ENCODE data around the gene HDDC3. TPM values are rescaled to one million over a fixed set of nuclear protein-coding genes. Genes with fewer than 3 reads are reported as not detected.
"Not testable (repeated sequence)": the region's sequence is repeated elsewhere in the genome, so short reads cannot be mapped to it uniquely, and the experiment has no call there.

The HDDC3 gene
- total RNA-seq, 2 experiments from 2014 or later, result 31.8 to 38.6 TPM

- no peak overlapping the region for H3K4me2 ChIP-seq (ENCODE audit: low read length)
- no peaks in the 10 kb centered on the region for H3K9me3 ChIP-seq (ENCODE audit: low read length)
- H3K79me2 ChIP-seq (ENCODE audit: insufficient read depth, low read depth, low read length), result peaks cover 7% of the 10 kb centered on the region; the same call in 1 of the 2 replicates
- no peak overlapping the region for H3K4me3 ChIP-seq (ENCODE audit: low read depth, low read length, poor library complexity, severe bottlenecking)
- no peaks in the 10 kb centered on the region for H3K9me2 ChIP-seq (ENCODE audit: insufficient read depth, low read length)
- no peak for TF ChIP-seq EZH2phosphoT487 (IDR thresholded peaks at IDR 0.05; ENCODE audit: borderline replicate concordance, low read depth, low read length)
- TF ChIP-seq, protein P1, sequence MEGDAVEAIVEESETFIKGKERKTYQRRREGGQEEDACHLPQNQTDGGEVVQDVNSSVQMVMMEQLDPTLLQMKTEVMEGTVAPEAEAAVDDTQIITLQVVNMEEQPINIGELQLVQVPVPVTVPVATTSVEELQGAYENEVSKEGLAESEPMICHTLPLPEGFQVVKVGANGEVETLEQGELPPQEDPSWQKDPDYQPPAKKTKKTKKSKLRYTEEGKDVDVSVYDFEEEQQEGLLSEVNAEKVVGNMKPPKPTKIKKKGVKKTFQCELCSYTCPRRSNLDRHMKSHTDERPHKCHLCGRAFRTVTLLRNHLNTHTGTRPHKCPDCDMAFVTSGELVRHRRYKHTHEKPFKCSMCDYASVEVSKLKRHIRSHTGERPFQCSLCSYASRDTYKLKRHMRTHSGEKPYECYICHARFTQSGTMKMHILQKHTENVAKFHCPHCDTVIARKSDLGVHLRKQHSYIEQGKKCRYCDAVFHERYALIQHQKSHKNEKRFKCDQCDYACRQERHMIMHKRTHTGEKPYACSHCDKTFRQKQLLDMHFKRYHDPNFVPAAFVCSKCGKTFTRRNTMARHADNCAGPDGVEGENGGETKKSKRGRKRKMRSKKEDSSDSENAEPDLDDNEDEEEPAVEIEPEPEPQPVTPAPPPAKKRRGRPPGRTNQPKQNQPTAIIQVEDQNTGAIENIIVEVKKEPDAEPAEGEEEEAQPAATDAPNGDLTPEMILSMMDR (conservative IDR thresholded peaks at IDR 0.05; ENCODE audit: low read length), result no peak
- no peak overlapping the region for H3K27ac ChIP-seq (ENCODE audit: low read depth, low read length, poor library complexity, severe bottlenecking)
- ChIA-PET POLR2A (no interaction called here), CTCF (ENCODE audit: unreplicated experiment) (no interaction called here)
- no peaks in the 10 kb centered on the region for H4K20me1 ChIP-seq (ENCODE audit: insufficient read depth, low read length)
- no TSS peak for BruUV-seq (replicated peaks)
- intact Hi-C loops (cut with micrococcal nuclease; ENCODE audit: unreplicated experiment), result no loop called here
- peaks cover 14% of the 10 kb centered on the region for H3K4me1 ChIP-seq (ENCODE audit: insufficient read depth, low read length, poor library complexity, severe bottlenecking)
- H3K36me3 ChIP-seq (ENCODE audit: insufficient read depth, low read length), result no peaks in the 10 kb centered on the region
- H2AFZ ChIP-seq (ENCODE audit: low read length), result no peak overlapping the region
- DNase-seq (ENCODE audit: low spot score), result no peak
Measured at GRCh38 chr15:90924375-90924774, 8.0 kb downstream of the HDDC3 start.

DNA sequence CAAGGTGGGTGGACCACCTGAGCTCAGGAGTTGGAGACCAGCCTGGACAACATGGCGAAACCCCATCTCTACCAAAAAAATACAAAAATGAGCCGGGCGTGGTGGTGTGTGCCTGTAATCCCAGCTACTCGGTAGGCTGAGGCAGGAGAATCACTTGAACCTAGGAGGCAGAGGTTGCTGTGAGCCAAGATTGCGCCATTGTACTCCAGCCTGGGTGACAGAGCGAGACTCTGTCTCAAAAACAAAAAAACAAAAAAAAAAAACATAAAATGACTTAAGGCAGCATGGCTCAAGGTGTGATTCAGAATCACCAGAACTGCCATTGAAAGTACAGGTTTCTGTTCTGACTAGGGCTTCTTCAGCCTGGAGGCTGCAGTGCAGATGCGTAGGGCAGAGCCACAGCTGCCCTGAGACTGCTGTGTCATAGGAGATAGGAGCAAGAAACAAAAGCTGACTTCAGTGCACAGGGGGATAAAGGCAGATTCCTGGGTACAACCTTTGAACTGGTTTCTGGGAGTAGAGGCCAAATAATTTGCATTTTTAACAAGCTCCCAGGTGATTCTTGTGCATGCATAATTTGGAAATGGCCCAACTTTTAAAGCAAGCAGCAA, 9.5 kb downstream of the HDDC3 start:
- H3K4me2 ChIP-seq (ENCODE audit: low read length); H3K79me2 ChIP-seq (ENCODE audit: insufficient read depth, low read depth, low read length); intact Hi-C loops (cut with micrococcal nuclease; ENCODE audit: unreplicated experiment); DNase-seq (ENCODE audit: low spot score); BruUV-seq (replicated peaks); H3K4me1 ChIP-seq (ENCODE audit: insufficient read depth, low read length, poor library complexity, severe bottlenecking); H3K9me3 ChIP-seq (ENCODE audit: low read length); H3K36me3 ChIP-seq (ENCODE audit: insufficient read depth, low read length); H2AFZ ChIP-seq (ENCODE audit: low read length); H3K9me2 ChIP-seq (ENCODE audit: insufficient read depth, low read length); CTCF ChIA-PET (ENCODE audit: unreplicated experiment); H3K27ac ChIP-seq (ENCODE audit: low read depth, low read length, poor library complexity, severe bottlenecking); H3K4me3 ChIP-seq (ENCODE audit: low read depth, low read length, poor library complexity, severe bottlenecking); H4K20me1 ChIP-seq (ENCODE audit: insufficient read depth, low read length): not testable (repeated sequence)
- POLR2A ChIA-PET, result interaction anchor here (0.6 to 1.4 kb wide), 3 partner anchors 10 to 153 kb away, joined by 3 to 7 read pairs (median 3); partner anchors contain the start of gene HDDC3

DNA sequence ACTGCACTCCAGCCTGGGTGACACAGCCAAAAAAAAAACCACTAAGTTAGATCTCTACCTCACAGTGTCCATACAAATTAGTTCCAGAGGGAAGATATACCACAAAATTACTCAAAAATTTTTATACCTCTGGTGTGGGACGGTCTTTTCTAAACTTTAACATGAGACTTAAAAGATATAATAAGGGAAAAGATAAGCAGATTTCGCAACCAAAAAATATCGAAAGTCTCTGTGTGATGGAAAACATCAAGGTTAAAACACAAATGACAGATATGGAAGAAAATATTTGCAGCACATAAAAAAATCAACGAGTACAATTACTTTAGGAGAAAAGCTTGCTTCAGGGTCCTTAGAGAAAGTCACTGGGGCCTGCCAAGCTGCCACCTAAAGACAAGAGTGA, 10.5 kb downstream of the HDDC3 start:
- Histone ChIP-seq H3K9me3 (ENCODE audit: low read length) (no peaks in the 10 kb centered on the region), H4K20me1 (ENCODE audit: insufficient read depth, low read length) (no peaks in the 10 kb centered on the region), H3K27ac (ENCODE audit: low read depth, low read length, poor library complexity, severe bottlenecking) (no peak overlapping the region), H3K36me3 (ENCODE audit: insufficient read depth, low read length) (no peaks in the 10 kb centered on the region), H3K4me1 (ENCODE audit: insufficient read depth, low read length, poor library complexity, severe bottlenecking) (peaks cover under 1% of the 10 kb centered on the region), H3K79me2 (ENCODE audit: insufficient read depth, low read depth, low read length) (no peaks in the 10 kb centered on the region), H3K4me2 (ENCODE audit: low read length) (no peak overlapping the region), H2AFZ (ENCODE audit: low read length) (no peak overlapping the region), H3K9me2 (ENCODE audit: insufficient read depth, low read length) (no peaks in the 10 kb centered on the region), H3K4me3 (ENCODE audit: low read depth, low read length, poor library complexity, severe bottlenecking) (no peak overlapping the region)
- DNase-seq (ENCODE audit: low spot score), result no peak
- ChIA-PET POLR2A (interaction anchor here (0.6 to 1.4 kb wide), 2 partner anchors 10 to 665 kb away, joined by 3 to 7 read pairs; partner anchors contain the start of gene HDDC3), CTCF (ENCODE audit: unreplicated experiment) (no interaction called here)
- TF ChIP-seq, protein P1 (conservative IDR thresholded peaks at IDR 0.05; ENCODE audit: low read length), result no peak
- TF ChIP-seq EZH2phosphoT487 (IDR thresholded peaks at IDR 0.05; ENCODE audit: borderline replicate concordance, low read depth, low read length), result no peak
- intact Hi-C loops (cut with micrococcal nuclease; ENCODE audit: unreplicated experiment), result no loop called here
- no TSS peak for BruUV-seq (replicated peaks)
